Lower lobe of right lung (tissue), 2 donors: ENCODE measurements around the gene MBTPS2. TPM values are rescaled to one million over a fixed set of nuclear protein-coding genes. Genes with fewer than 3 reads are reported as not detected.
A peak's percentile ranks its signal among the peaks of the same experiment; 100 is the strongest.
"Not testable (repeated sequence)": the region's sequence is repeated elsewhere in the genome, so short reads cannot be mapped to it uniquely, and the experiment has no call there.

Source experiments
- ATAC-seq, 2 donors: fragments of 200-7000 bp; cut with Tn5 transposase; one replicate each; pipeline ENCODE4 v1.9.1; 2020 to 2022; ENCODE audit warnings: mild to moderate bottlenecking in 2 of 2, moderate library complexity in 2 of 2
- DNase-seq: peaks from one replicate; pipeline ENCODE4 v3.0.0-alpha.2; 2020
- H3K27ac ChIP-seq: fragments of 200-600 bp; one replicate; pipeline ENCODE4 v1.8.0; 2022
- H3K27me3 ChIP-seq: fragments of 200-600 bp; one replicate; pipeline ENCODE4 v1.8.0; 2022; ENCODE audit warnings: low read depth
- H3K36me3 ChIP-seq: fragments of 200-600 bp; one replicate; pipeline ENCODE4 v1.8.0; 2022; ENCODE audit warnings: mild to moderate bottlenecking
- H3K4me1 ChIP-seq: fragments of 200-600 bp; one replicate; pipeline ENCODE4 v1.8.0; 2022
- H3K4me3 ChIP-seq: fragments of 200-600 bp; one replicate; pipeline ENCODE4 v1.8.0; 2022; ENCODE audit warnings: mild to moderate bottlenecking
- H3K9me3 ChIP-seq: fragments of 200-600 bp; one replicate; pipeline ENCODE4 v1.8.0; 2022
- intact Hi-C: fragments of 100-400 bp; cut with DNase I; formaldehyde crosslinking; loops from one replicate; pipeline ENCODE4 v1.11.0; 2022
- total RNA-seq: library from RNA; stranded (reverse); fragmentation: NEBNext Ultra II Directional; extraction: Animal tissue kit (Norgen Biotek cat#: 25700); gene quantifications from one replicate; pipeline ENCODE4 v1.2.1, GENCODE V29; 2021
- TF ChIP-seq, protein P1 (sequence below): fragments of 200-600 bp; IDR thresholded peaks from one replicate; pipeline ENCODE4 v1.8.0; 2022; ENCODE audit warnings: antibody characterized with exemption, mild to moderate bottlenecking
- donor health status: DM: no; HTN: yes; CAD: no; lungs with severe emphysema.

MBTPS2 gene
- total RNA-seq, 1 donor from 2014 or later = 11.2 TPM

DNA sequence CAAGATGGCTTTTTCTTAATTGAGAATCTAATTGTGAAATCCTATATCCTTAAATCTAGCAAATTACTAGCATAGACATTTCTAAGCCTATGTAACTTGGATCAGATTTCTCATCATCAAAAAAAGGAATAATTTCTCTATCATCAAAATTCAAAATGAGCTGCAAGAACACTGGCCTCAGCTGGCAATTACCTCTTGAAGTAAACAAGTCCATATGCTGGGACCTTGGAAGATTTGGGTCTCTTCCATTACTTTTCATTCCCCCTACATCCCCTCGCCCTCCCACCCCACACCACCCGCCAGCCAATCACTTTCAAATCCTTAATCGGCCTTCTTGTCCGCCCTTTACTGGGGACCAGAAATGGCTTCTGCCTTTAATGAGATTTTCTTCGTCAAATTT, 23.3 kb upstream of the MBTPS2 start:
- Histone ChIP-seq H3K4me1 (no peaks in the 10 kb centered on the region), H3K4me3 (no peak overlapping the region), H3K9me3 (no peaks in the 10 kb centered on the region), H3K27ac (no peak overlapping the region), H3K36me3 (no peaks in the 10 kb centered on the region), H3K27me3 (no peaks in the 10 kb centered on the region)
- no peak for ATAC-seq
- TF ChIP-seq, protein P1, sequence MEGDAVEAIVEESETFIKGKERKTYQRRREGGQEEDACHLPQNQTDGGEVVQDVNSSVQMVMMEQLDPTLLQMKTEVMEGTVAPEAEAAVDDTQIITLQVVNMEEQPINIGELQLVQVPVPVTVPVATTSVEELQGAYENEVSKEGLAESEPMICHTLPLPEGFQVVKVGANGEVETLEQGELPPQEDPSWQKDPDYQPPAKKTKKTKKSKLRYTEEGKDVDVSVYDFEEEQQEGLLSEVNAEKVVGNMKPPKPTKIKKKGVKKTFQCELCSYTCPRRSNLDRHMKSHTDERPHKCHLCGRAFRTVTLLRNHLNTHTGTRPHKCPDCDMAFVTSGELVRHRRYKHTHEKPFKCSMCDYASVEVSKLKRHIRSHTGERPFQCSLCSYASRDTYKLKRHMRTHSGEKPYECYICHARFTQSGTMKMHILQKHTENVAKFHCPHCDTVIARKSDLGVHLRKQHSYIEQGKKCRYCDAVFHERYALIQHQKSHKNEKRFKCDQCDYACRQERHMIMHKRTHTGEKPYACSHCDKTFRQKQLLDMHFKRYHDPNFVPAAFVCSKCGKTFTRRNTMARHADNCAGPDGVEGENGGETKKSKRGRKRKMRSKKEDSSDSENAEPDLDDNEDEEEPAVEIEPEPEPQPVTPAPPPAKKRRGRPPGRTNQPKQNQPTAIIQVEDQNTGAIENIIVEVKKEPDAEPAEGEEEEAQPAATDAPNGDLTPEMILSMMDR = no peak
- DNase-seq = no peak
- intact Hi-C loops = no loop called here

DNA sequence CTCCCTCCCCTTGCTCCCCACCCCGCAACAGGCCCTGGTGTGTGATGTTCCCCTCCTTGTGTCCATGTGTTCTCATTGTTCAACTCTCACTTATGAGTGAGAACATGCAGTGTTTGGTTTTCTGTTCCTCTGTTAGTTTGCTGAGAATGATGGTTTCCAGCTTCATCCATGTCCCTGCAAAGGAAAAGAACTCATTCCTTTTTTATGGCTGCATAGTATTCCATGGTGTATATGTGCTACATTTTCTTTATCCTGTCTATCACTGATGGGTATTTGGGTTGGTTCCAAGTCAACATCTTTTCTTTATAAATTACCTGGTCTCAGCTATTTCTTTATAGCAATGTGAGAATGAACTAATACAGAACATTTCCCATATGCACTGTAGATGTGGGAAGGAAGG, 19.2 kb upstream of the MBTPS2 start:
- intact Hi-C loops, H3K9me3 ChIP-seq, DNase-seq, ATAC-seq, H3K4me3 ChIP-seq, H3K27me3 ChIP-seq, H3K27ac ChIP-seq, H3K4me1 ChIP-seq, H3K36me3 ChIP-seq: not testable (repeated sequence)

DNA sequence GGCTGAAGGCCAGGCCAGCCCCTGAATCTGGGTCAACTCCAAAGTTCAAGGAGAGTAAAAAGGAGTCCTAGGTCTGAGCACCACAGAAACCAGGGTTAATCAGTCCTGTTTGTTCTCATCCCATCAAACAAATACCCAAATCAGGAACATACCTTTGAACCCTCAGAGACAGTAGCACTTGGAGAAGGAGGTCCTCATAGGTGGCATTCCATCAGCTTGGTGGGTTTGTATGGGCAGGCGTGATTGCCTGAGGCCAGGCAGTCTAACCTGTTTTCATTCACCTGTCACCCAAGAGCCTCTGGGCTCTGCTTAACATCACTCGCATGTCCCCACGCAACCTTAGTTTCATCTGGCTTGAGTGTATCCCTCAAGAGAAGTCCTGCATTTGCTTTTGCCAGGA, 17.5 kb upstream of the MBTPS2 start:
- Histone ChIP-seq H3K4me1 (no peaks in the 10 kb centered on the region), H3K4me3 (no peak overlapping the region), H3K27me3 (no peaks in the 10 kb centered on the region), H3K9me3 (no peaks in the 10 kb centered on the region), H3K36me3 (no peaks in the 10 kb centered on the region), H3K27ac (no peak overlapping the region)
- TF ChIP-seq, protein P1 = no peak
- no peak for DNase-seq
- intact Hi-C loops = no loop called here
- ATAC-seq = no peak

DNA sequence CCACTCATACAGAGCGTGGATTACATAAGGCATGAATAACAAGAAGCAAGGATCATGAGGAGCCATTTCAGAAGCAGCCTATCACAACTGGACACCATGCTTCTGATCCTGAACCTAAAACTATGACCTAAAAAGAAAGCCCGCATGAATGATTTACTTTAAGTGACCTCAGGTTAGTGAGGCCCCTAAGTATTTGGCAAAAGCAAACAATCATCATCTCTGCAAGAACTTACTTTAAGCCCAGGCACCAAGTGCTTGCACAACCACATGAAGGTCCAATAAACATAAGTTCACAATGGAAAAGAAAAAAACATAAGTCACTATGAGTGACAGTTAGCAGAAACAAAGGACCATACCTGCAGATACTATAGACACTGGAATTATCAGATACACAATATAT, 7.9 kb upstream of the MBTPS2 start:
- Histone ChIP-seq H3K9me3 (no peaks in the 10 kb centered on the region), H3K4me3 (no peak overlapping the region), H3K36me3 (no peaks in the 10 kb centered on the region), H3K27me3 (no peaks in the 10 kb centered on the region), H3K4me1 (no peaks in the 10 kb centered on the region), H3K27ac (no peak overlapping the region)
- no peak for DNase-seq
- no peak for ATAC-seq
- intact Hi-C loops = no loop called here
- TF ChIP-seq, protein P1 = no peak

DNA sequence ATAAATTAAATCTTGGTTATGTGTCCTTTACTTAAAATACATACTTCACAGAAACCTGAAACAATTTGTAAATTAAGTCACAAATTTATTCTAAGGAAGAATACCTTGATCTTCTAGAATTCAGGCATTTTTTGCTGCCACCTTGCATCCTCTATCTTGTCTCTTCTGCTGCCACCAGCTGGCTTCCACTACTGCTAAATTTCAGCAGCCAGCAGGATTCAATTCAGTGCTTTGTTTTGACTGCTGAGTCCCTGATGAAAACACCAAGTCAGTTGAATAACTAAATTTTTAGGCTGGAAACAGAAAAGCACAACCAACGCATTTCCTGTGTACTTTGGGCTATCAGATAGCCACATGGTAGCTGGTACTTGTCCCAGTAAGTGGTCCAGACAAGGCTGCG, 2.4 kb upstream of the MBTPS2 start:
- DNase-seq (no peak), ATAC-seq (no peak)
- intact Hi-C loops = no loop called here
- Histone ChIP-seq H3K9me3 (no peaks in the 10 kb centered on the region), H3K4me3 (no peak overlapping the region), H3K36me3 (no peaks in the 10 kb centered on the region), H3K4me1 (no peaks in the 10 kb centered on the region), H3K27me3 (no peaks in the 10 kb centered on the region), H3K27ac (no peak overlapping the region)
- TF ChIP-seq, protein P1 = no peak

DNA sequence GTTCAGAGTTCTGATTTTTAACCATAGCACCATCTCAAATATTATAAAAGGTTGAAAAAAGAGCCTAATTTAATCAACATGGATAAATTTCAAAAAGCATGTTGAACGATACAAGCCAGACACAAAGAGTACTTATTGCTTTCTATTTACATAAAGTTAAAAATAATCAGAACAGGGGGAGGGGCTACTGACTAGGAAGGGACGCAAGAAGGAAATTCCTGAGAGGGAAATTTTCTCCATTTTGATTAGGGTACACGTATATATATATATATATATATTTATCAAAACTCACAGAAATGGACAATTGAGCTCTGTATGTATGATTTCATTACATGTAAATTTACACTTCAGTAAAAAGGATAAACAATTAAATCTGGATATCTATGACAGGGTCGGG, 482 bp upstream of the MBTPS2 start:
- no peaks in the 10 kb centered on the region for H3K4me1 ChIP-seq
- H3K27ac ChIP-seq = peak overlapping the region; percentile 84
- peak; percentile 57 to 70 for ATAC-seq
- intact Hi-C loops = no loop called here
- peaks cover 5% of the 10 kb centered on the region for H3K36me3 ChIP-seq
- DNase-seq = no peak
- H3K4me3 ChIP-seq = peak overlapping the region; percentile 67
- TF ChIP-seq, protein P1 = no peak
- H3K9me3 ChIP-seq = no peaks in the 10 kb centered on the region
- H3K27me3 ChIP-seq = no peaks in the 10 kb centered on the region
